Suprapubic skin (tissue), 4 donors: ENCODE measurements around the gene KCNIP4. TPM values are rescaled to one million over a fixed set of nuclear protein-coding genes. Genes with fewer than 3 reads are reported as not detected.
"Not testable (repeated sequence)": the region's sequence is repeated elsewhere in the genome, so short reads cannot be mapped to it uniquely, and the experiment has no call there.

ENCODE experiments used
- DNase-seq, 2 donors: peaks; one replicate each; pipeline ENCODE4 v3.0.0-alpha.2; 2019; ENCODE audit warnings: low spot score in 2 of 2
- H3K27ac ChIP-seq: fragments of 200-600 bp; sonication (generic); one replicate; pipeline ENCODE4 v1.5.1; 2019
- H3K27me3 ChIP-seq: fragments of 200-600 bp; sonication (generic); one replicate; pipeline ENCODE4 v1.5.1; 2019
- H3K36me3 ChIP-seq: fragments of 200-600 bp; sonication (generic); one replicate; pipeline ENCODE4 v1.5.1; 2019
- H3K4me1 ChIP-seq: fragments of 200-600 bp; sonication (generic); one replicate; pipeline ENCODE4 v1.5.1; 2019
- H3K4me3 ChIP-seq: fragments of 200-600 bp; sonication (generic); one replicate; pipeline ENCODE4 v1.5.1; 2019; ENCODE audit warnings: mild to moderate bottlenecking
- H3K9me3 ChIP-seq: fragments of 200-600 bp; sonication (generic); one replicate; pipeline ENCODE4 v1.5.1; 2019
- CTCF ChIP-seq, 2 donors: fragments of 200-600 bp in 1 of 2; fragments of 450-650 bp in 1 of 2; sonication (generic) in 1 of 2; IDR thresholded peaks; one replicate each; pipeline ENCODE4 v1.5.1; 2016 to 2019; ENCODE audit warnings: antibody characterized with exemption in 2 of 2, mild to moderate bottlenecking in 1 of 2, moderate library complexity in 1 of 2
- EP300 ChIP-seq: sonication (generic); formaldehyde crosslinking; IDR thresholded peaks from one replicate; pipeline ENCODE4 v1.6.1; 2017; ENCODE audit warnings: antibody characterized with exemption
- POLR2A ChIP-seq, 2 donors: fragments of 450-650 bp; IDR thresholded peaks; one replicate each; pipeline ENCODE4 v1.6.1; 2017; ENCODE audit warnings: antibody characterized with exemption in 2 of 2, mild to moderate bottlenecking in 2 of 2, moderate library complexity in 2 of 2
- POLR2AphosphoS5 ChIP-seq, 3 donors: sonication (generic); formaldehyde crosslinking; IDR thresholded peaks; one replicate each; pipeline ENCODE4 v1.6.1; 2017; ENCODE audit warnings: antibody characterized with exemption in 3 of 3
- WGBS: methylation state at CpG from one replicate; pipeline ENCODE4 v1.1.5; 2018; 5-methylcytosine and 5-hydroxymethylcytosine counted together
- total RNA-seq, 4 donors: library from RNA; depleted of rRNA; stranded (reverse); fragments of >200 nt; gene quantifications; one replicate each; pipeline ENCODE4 v1.1.0, GENCODE V29; 2016

The KCNIP4 gene
- total RNA-seq, 4 donors from 2014 or later, result not detected

- H3K9me3 ChIP-seq, result no peaks in the 10 kb centered on the region
- no peaks in the 10 kb centered on the region for H3K36me3 ChIP-seq
- WGBS, result 76% methylated on average over 2 of the region's 2 CpGs
- no peak overlapping the region for H3K4me3 ChIP-seq
- no peak overlapping the region for H3K27ac ChIP-seq
- no peak for DNase-seq
- H3K4me1 ChIP-seq, result no peaks in the 10 kb centered on the region
- TF ChIP-seq CTCF (IDR thresholded peaks at IDR 0.05) (no peak), POLR2AphosphoS5 (IDR thresholded peaks at IDR 0.05) (no peak), EP300 (no peak), POLR2A (IDR thresholded peaks at IDR 0.05) (no peak)
- no peaks in the 10 kb centered on the region for H3K27me3 ChIP-seq
Measured at GRCh38 chr4:20787940-20788665, 1160.5 kb downstream of the KCNIP4 start.

GRCh38 chr4:20783134-20783533 lies 1165.4 kb downstream of the KCNIP4 start:
- not testable (repeated sequence) for H3K27ac ChIP-seq, DNase-seq, H3K4me3 ChIP-seq, H3K9me3 ChIP-seq, H3K36me3 ChIP-seq, H3K27me3 ChIP-seq, H3K4me1 ChIP-seq
- 92% methylated on average over 1 of the region's 1 CpG for WGBS

GRCh38 chr4:20778896-20779295 lies 1169.7 kb downstream of the KCNIP4 start:
- no peaks in the 10 kb centered on the region for H3K9me3 ChIP-seq
- no peaks in the 10 kb centered on the region for H3K4me1 ChIP-seq
- 63% methylated on average over 1 of the region's 1 CpG for WGBS
- no peak overlapping the region for H3K4me3 ChIP-seq
- no peaks in the 10 kb centered on the region for H3K27me3 ChIP-seq
- no peaks in the 10 kb centered on the region for H3K36me3 ChIP-seq
- TF ChIP-seq POLR2A (IDR thresholded peaks at IDR 0.05) (no peak), EP300 (no peak), POLR2AphosphoS5 (IDR thresholded peaks at IDR 0.05) (no peak), CTCF (IDR thresholded peaks at IDR 0.05) (no peak)
- no peak overlapping the region for H3K27ac ChIP-seq
- no peak for DNase-seq

- Histone ChIP-seq H3K4me3 (no peak overlapping the region), H3K4me1 (peaks cover 3% of the 10 kb centered on the region), H3K36me3 (no peaks in the 10 kb centered on the region), H3K9me3 (no peaks in the 10 kb centered on the region), H3K27me3 (no peaks in the 10 kb centered on the region), H3K27ac (no peak overlapping the region)
- no peak for DNase-seq
- peak in 1 of 2 donors; percentile 42 for TF ChIP-seq CTCF (IDR thresholded peaks at IDR 0.05)
- TF ChIP-seq POLR2A (IDR thresholded peaks at IDR 0.05), result no peak
- TF ChIP-seq EP300, result no peak
- no peak for TF ChIP-seq POLR2AphosphoS5 (IDR thresholded peaks at IDR 0.05)
- WGBS, result 27% methylated on average over 13 of the region's 14 CpGs
Measured at GRCh38 chr4:20773144-20773997, 1175.2 kb downstream of the KCNIP4 start.

- WGBS, result 85% methylated on average over 13 of the region's 13 CpGs
- DNase-seq, result no peak
- no peaks in the 10 kb centered on the region for H3K27me3 ChIP-seq
- no peaks in the 10 kb centered on the region for H3K4me1 ChIP-seq
- TF ChIP-seq POLR2A (IDR thresholded peaks at IDR 0.05), result no peak
- no peaks in the 10 kb centered on the region for H3K36me3 ChIP-seq
- no peak overlapping the region for H3K4me3 ChIP-seq
- no peak overlapping the region for H3K27ac ChIP-seq
- H3K9me3 ChIP-seq, result no peaks in the 10 kb centered on the region
Measured at GRCh38 chr4:20764366-20764992, 1184.1 kb downstream of the KCNIP4 start.

GRCh38 chr4:20761826-20762225 lies 1186.7 kb downstream of the KCNIP4 start:
- WGBS, result 100% methylated on average over 1 of the region's 1 CpG
- H3K4me1 ChIP-seq, result no peaks in the 10 kb centered on the region
- DNase-seq, result no peak

More at GRCh38 chr4:20761826-20762225, 1186.7 kb downstream of the KCNIP4 start:
- H3K4me3 ChIP-seq, result no peak overlapping the region
- no peak for TF ChIP-seq POLR2A (IDR thresholded peaks at IDR 0.05)
- TF ChIP-seq POLR2AphosphoS5 (IDR thresholded peaks at IDR 0.05), result no peak
- TF ChIP-seq EP300, result no peak
- TF ChIP-seq CTCF (IDR thresholded peaks at IDR 0.05), result no peak
- H3K9me3 ChIP-seq, result no peaks in the 10 kb centered on the region
- no peak overlapping the region for H3K27ac ChIP-seq
- H3K27me3 ChIP-seq, result no peaks in the 10 kb centered on the region
- H3K36me3 ChIP-seq, result no peaks in the 10 kb centered on the region
